GM12874 (cell line): ENCODE data around the gene GPRASP1.

ENCODE experiments used
- CTCF ChIP-seq: IDR thresholded peaks from 2 replicates; pipeline ENCODE4 v1.5.1; 2011; ENCODE audit warnings: low read depth, mild to moderate bottlenecking, control low read depth, low read length, moderate library complexity; ENCODE audit not compliant: insufficient read depth

The GPRASP1 gene

DNA sequence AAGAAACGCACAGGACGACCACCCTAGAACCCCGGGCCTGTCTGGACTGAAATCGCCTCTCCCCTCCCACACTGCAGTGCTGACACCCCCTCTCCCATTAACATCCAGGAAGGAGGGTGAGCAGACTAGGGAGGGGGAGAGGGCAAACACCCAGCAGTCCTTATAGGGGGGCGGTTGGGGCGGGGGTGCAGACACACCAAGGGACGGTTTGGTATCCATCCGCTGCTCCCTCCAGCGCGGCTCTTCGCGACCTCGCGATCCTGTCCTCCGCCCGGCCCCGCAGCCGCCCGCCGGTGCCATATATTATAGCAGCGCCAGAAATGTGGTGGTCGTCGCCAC is 411 bp upstream of the GPRASP1 start:
- TF ChIP-seq CTCF: no peak

GRCh38 chrX:102652031-102652688 is 877 bp downstream of the GPRASP1 start:
- TF ChIP-seq CTCF: no peak

- TF ChIP-seq CTCF: no peak
Observed at GRCh38 chrX:102654696-102655095, 3.4 kb downstream of the GPRASP1 start.

- no peak for TF ChIP-seq CTCF
Observed at GRCh38 chrX:102658556-102658955, 7.3 kb downstream of the GPRASP1 start.

- no peak for TF ChIP-seq CTCF
Observed at GRCh38 chrX:102659790-102660757, 8.8 kb downstream of the GPRASP1 start.

DNA sequence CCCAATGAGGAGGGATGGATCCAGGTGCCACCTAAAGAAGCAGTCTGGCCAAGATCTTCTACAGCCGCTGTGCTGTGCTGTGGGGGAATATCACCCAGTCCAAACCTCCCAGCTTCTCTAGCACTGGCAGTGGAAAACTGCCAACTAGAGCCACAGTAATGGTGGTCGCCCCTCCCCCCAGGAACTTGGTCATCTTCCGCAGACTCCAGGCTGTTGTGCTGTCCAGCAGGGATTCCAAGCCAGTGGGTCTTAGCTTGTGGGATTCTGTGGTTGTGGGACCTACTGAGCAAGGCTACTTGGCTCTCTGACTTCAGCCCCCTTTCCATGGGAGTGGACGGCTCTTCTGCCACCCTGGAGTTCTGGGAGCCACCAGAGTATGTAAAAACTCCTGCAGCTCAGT is 18.2 kb downstream of the GPRASP1 start:
- TF ChIP-seq CTCF: no peak

GRCh38 chrX:102672856-102673255 is 21.6 kb downstream of the GPRASP1 start:
- no peak for TF ChIP-seq CTCF
